Raji (cell line): ENCODE results near the gene LRRC4C.

Source experiments
- POLR2A ChIP-seq: IDR thresholded peaks from 2 replicates; pipeline ENCODE4 v1.6.1; 2011; ENCODE audit warnings: low read depth, low read length, control low read depth; ENCODE audit not compliant: insufficient read depth

The LRRC4C gene

DNA sequence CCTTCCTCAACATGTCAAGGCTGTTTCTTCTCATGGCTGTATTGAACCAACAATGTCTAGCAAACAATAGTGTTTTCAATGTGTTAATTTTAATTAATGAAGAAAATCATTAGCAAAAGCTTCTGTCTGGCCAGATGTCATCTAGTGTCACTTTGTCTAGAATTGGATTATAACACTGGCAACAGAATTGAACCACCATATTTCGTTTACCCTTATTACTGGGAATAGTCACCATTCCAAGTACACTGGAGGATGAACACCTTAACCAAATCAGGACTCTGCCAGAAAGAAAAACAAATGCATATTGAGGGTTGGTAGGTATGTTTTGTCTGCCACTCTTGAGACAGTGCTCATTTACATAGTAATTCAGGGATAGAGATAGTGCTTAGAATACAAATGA is 146.2 kb downstream of the LRRC4C start:
- no peak for TF ChIP-seq POLR2A

DNA sequence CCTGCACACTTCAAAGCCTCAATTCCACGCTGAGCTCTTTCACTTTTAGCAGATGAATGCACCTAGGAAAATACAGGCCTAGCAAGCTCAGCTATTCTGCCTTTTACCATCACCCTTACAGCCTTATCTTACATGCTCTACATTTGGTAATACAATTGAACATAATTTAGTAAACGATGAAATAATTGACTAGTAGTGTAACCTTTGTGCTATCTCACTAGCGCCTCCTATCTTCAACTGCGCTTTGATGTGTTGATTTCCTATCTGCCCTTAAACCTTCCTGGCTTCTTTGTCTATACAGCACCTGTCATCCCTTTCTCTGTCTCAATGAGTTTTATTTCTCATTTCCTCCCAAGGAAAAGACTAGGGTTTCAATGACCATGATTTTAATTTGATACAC is 149.7 kb downstream of the LRRC4C start:
- TF ChIP-seq POLR2A = no peak

DNA sequence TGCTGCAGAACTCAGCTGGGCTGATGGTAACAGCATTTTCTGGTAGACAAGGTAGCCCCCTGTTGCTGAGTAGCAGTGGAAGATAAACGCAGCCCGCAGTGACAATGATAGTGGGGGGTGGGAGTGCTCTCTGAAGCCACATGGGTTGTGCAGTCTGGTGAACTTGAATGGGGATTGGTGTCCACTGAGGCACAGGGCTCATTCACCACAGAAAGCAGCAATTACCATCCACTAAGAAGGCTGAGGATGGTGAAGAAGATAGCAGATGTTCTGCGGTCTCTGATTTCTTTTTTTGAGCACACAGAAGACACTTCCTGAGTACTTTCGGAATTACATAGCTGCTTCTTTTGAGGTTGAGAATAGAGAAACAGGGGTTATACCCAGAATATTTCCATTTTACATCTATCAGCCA is 150.3 kb downstream of the LRRC4C start:
- TF ChIP-seq POLR2A = no peak

DNA sequence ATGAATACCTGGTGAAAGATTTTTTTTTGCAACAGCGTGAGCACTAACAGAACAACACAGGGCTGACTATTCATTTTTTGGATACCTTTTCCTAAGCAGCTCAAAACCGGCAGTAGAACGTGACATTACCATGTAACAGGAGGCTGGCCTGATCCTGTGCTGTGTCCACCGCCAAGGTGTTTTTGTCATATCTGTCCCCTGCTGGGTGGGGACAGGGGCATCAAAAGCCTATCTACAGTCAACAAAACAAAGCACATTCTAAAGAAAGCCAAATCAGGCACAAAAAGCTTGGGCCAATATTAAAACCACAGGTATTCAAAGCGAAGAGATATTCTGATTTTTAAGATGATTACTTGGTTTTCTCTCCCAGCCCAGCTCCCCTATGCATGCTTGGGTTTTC is 151.2 kb downstream of the LRRC4C start:
- no peak for TF ChIP-seq POLR2A

DNA sequence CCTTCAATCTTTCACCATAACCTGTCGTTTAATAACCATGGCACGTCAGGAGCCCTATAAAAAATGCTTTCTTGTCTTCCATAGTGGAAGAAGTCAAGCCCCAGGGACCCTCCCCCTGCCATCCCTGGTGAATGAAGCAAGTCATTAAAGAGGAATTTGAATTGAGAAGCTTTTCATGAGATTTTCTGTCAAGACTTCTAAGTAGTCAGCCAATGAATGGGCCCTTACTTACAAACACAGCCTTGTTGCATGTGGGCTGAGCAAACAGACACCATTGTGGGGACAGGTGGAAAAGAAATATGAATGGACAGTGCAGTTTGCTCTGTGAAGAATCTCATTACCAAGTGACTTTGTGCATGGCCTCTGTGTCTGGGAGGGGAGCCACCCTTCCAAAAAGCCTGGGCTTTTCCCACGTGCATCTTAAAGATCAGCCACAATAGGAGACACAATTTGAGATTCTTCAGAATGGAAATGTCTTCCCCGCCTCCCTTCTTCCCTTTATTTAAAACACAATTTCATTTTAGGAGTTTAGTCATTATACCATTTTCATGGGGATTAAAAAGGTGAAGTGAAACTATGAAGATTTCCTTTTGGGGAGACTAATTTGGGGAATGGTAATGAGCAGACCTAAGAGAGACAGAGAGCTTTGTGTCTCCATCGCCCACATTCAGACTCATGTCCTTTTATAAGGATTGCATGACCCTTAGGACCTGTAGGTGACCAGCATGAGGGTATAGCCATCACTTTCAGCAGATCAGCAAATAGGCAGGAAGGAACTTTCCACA is 152.0 kb downstream of the LRRC4C start:
- no peak for TF ChIP-seq POLR2A

DNA sequence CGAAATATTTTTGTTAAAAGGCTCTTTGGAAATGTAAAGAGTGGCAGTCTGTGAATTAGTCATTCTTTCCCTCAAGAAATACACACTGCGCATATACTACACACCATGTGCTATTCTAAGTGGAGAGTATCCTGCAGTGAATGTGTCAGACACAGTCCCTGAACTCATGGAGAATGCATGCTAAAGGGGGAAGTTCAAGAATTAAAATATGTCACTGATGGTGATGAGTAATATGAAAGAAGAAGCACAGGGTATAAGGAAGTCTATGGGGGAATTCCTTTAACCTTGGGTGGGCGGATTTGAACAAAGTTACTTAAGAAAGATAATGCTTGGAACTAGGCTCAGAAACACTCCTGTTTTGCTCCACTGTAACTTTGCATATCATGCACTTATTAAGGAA is 153.0 kb downstream of the LRRC4C start:
- TF ChIP-seq POLR2A = no peak

DNA sequence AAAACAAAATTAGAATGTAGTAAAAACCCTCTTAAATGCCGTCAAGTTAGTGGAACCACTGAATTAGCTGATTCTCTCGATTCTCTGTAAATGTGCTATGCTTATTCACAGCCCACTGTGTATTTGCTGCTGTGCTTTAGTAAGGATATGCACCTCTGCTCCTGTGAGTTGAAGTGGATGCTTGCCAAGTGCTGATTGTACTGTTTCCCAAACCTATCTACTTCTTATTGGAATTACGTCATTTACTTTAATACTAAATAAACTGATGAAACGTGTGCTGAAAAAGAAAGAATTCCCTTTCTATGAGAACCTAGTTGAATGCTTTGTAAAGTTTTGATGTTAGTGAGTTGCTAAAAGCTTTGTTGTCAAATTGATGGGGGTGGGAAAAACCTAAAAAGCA is 158.4 kb downstream of the LRRC4C start:
- no peak for TF ChIP-seq POLR2A

DNA sequence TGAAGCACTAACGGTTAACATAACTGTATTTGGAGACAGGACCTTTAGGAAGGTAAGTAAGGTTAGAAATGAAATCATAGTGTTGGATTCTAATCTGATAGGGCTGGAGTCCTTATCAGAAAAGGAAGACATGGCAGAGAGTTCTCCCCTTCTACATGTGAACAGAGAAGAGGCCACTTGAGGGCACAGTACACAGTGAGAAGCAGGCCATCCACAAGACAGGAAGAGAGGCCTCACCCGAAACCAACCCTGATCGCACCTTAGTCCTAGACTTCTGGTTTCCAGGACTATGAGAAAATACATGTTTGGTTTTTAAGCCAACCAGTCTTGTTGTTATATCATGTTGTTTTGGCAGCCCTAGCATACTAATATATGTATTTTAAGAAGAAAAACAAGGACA is 170.0 kb downstream of the LRRC4C start:
- no peak for TF ChIP-seq POLR2A

DNA sequence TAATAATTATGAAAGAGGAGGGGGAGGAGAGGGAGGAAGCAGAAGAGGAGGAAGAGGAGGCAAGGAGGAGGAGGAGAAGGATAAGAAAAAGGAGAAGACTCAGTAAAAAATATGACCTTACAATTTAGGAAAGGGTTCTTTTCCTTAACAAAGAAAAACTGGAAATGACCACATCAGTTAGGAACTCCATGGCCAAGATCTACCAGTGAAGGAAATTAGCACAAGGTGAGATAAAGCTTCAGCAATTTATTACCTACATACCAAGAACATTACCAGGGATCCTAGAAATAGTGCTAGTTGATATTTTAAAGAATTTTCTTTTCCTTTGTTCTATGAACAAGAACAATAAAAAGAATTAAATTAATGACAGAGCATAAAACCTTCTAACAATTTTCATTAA is 172.7 kb downstream of the LRRC4C start:
- TF ChIP-seq POLR2A = no peak

DNA sequence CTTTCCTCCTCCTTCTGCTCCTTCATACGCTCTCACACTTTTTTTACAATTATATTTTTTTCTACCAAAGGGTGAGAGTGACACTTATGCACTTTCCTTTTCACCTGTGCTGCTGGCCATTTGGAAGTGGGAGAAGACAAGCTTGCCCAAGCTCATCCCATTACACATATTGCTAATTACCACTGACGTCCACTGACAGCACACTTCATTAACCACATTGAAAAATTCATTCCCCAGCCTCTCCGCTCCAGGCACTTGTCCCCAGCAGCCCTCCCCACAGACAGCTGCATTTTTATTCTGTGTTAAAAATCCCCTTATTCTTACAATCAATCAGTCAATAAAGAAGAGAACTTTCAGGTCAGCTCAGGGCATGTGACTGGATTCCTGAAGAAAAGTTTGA is 175.1 kb downstream of the LRRC4C start:
- TF ChIP-seq POLR2A = no peak

DNA sequence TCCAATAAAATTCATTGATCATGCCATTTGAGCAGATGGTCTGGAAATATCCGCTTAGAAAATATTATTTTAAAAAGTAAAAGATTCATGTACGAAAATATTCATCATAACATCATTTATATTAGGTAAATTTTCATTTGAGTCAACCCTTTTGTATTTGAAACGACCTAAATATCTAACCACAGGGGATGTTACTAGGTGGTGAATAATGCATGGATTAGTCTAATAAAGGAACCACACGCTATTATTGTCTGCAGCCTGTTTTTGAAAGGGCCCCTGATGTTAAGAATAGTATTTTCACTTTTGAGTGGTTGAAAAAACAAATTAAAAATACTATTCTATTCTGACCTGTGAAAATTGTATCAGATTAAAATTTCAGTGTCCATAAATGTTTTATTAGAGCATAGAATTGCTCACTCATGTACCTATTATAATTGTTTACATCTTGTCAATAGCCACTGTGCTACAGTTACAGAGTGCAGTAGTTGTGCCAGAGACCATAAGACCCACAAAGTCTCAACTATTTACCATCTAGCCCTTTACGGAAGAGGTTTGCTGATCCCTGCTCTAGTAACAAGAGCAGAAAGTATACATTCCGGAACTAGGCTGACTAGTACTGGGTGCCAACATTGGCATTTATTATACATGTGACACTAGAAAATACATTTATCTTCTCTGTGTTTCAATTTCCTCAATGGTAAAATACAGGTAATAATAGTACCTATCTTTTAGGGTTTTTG is 176.1 kb downstream of the LRRC4C start:
- TF ChIP-seq POLR2A = no peak

DNA sequence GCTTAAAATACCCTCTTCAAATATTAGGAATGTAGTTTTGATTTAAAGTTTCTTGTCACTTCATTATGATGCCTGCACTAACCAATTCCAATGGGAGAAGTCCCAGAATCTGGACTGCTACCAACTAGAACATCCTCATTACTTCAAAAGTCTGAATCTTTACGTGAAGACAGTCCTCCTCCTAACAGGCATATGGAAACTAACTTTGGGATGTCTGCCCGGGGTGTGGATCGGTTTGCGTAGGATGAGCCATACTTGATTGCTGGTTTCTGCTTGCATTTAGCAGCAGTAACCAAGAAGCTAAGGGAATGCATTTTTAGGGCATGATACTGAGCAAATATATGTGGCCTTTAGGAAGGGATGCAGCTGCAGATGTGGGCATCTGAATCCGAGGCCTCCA is 177.1 kb downstream of the LRRC4C start:
- no peak for TF ChIP-seq POLR2A

DNA sequence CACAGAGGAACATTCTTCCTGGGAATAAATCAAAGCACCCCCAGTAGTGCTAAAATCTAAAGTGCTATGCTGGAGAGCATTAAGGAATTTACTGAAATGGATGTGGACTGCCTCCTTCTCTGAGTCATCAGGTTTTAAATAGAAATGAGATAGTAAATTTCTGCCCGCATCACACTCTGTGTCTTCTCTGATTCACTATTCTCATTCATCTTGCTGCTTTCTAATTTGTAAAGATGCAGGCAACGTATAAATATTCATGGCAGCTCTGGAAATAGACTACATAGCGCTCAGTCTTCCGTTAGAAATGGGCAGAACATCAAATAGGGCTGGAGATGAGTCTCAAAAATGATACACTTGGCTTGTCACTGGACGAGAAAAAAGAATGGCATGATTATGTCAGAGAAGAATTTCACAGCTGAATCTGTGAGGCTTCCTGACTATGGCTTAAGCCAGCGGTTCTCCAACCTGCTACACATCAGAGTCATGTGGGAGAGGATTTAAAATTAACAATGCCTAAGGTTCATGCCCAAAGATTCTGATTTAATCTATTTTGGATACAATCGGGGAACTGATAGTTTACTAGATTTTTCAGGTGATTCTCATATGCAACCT is 178.2 kb downstream of the LRRC4C start:
- no peak for TF ChIP-seq POLR2A

DNA sequence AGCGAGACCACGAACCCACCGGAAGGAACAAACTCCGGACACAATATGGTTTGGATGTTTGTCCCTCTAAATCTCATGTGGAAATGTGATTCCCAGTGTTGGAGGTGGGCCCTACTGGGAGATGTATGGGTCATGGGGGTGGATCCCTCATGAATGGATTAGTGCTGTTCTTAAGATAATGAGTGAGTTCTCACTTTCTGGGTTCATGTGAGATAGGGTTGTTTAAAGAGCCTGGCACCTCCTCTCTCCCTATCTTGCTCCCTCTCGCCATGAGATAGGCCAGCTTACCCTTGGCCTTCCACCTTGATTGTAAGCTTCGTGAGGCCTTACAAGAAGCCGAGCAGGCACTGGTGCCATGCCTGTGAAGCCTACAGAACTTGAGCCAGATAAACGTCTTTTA is 184.6 kb downstream of the LRRC4C start:
- no peak for TF ChIP-seq POLR2A

DNA sequence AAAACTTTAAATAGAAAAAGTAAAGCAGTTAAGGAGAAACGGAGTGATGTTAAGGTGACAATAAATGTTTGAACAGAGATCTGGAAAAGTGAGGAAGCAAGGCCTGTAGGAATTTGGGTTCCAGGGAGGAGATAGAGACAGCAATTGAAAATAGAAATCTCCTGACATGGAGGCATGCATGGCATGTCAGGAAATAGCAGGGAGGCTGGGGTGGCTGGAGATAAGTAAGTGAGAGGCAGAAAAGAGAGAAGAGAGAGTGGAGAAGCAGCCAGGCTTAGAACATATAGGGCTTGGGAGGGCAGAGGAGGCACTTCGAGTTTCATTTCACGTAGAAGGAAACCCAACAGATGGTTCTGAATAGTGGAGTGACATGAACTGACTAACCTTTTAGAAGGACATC is 185.5 kb downstream of the LRRC4C start:
- TF ChIP-seq POLR2A = no peak

DNA sequence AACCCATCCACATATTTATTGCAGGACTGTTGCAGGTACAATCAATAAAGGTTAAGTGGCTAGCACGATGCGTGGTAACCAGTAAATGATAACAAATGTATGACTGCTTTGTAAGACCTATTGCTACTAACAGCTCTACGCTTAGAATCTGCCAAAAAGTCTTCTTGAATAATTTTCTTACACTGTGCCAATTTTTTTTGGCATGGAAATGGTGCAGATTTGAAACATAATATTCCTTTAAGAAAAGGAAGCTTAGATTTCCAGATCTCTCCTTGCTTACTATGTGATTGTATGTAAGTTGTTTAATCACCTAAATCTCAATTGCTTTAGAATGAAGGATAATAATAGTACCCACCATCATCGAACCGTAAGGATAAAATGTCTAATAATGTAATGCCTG is 192.0 kb downstream of the LRRC4C start:
- TF ChIP-seq POLR2A = no peak
